T-helper 2 cell treated with Interferon-gamma antibody and Interleukin-4, amounts not matched to agents 5 μg/mL and 100 μg/mL, for 36 hours (primary cell): ENCODE measurements around the gene GLIS2.
A peak's percentile ranks its signal among the peaks of the same experiment; 100 is the strongest.

Source experiments
- DNase-seq: peaks from one replicate; pipeline ENCODE4 v3.0.0; 2021; ENCODE audit warnings: low spot score
- H3K27ac Mint-ChIP-seq: one replicate; pipeline ENCODE4 v1.8.0; 2021; ENCODE audit warnings: mild to moderate bottlenecking, mixed read lengths
- H3K27me3 Mint-ChIP-seq: one replicate; pipeline ENCODE4 v1.8.0; 2021; ENCODE audit warnings: low read depth, mixed read lengths
- H3K36me3 Mint-ChIP-seq: one replicate; pipeline ENCODE4 v1.8.0; 2021; ENCODE audit warnings: low read depth, mixed read lengths
- H3K4me1 Mint-ChIP-seq: one replicate; pipeline ENCODE4 v1.8.0; 2021; ENCODE audit warnings: low read depth, mixed read lengths
- H3K4me3 Mint-ChIP-seq: one replicate; pipeline ENCODE4 v1.8.0; 2022; ENCODE audit warnings: mild to moderate bottlenecking, moderate library complexity, mixed read lengths
- H3K9me3 Mint-ChIP-seq: one replicate; pipeline ENCODE4 v1.8.0; 2021; ENCODE audit warnings: mixed read lengths

Gene GLIS2

DNA sequence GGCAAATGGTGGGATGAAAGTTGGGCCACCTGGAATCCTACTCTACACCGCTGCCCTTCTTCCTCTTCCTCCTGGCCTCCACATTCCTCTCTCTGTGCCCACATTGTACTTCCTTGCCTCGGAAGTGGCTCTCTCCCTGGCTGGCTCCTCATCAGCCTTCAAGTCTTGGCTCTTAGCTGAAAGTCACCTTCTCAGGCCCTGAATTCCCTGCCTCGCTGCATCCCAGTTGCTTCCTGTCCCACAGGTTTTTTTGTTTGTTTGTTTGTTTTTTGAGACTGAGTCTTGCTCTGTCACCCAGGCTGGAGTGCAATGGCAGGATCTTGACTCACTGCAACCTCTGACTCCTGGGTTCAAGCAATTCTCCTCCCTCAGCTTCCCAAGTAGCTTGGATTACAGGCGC, 37.8 kb downstream of the GLIS2 start:
- no peak for DNase-seq
- Mint-ChIP-seq H3K36me3 (peaks cover 21% of the 10 kb centered on the region), H3K27ac (no peak overlapping the region), H3K4me3 (no peak overlapping the region), H3K4me1 (peaks cover 5% of the 10 kb centered on the region), H3K27me3 (no peaks in the 10 kb centered on the region), H3K9me3 (no peaks in the 10 kb centered on the region)

DNA sequence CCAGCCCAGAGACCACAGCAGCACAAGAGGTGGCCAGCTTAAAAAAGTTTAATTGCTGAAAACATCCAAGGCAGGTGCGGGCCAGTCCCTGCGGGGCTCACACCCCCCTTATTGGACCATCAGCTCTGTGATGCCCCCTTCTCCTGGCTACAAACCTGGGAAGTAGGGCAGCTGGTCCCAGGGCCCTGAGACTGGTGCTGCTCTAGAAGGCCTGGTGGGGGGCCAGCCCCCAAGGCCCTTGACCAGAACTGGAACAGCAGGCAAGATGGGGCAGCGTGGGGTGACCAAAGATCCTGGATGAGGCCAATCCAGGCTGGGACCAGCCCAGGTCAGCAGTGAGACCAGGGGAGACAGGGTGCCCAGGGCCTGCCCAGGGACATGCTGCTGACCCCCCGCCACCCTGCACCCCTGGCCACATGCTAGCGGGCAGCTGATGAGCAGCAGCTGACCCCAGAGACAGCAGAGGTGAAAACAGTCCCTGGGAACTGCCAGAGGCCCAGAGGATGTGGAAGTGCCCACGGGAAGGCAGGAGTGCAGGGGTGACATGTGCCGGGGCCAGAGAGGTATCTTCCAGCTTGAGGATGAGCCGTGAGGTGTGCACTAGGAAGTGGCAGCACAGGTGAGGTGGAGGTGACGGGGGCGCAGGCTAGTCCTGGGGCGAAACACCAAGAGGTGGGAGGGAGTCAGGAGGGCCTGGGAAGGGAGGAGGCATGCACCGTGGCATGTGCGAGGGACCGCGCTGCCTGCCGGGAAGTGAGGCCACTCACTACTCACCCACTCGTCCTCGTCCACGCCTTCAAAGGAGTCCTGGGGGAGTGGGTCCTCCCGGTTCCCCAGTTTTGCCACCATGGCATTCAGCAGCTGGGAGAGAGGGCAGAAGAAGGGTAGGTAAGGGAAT, 38.9 kb downstream of the GLIS2 start:
- Mint-ChIP-seq H3K27ac (peak overlapping the region; percentile 15), H3K9me3 (no peaks in the 10 kb centered on the region), H3K27me3 (no peaks in the 10 kb centered on the region), H3K4me3 (no peak overlapping the region), H3K4me1 (peaks cover 6% of the 10 kb centered on the region), H3K36me3 (peaks cover 25% of the 10 kb centered on the region)
- no peak for DNase-seq

DNA sequence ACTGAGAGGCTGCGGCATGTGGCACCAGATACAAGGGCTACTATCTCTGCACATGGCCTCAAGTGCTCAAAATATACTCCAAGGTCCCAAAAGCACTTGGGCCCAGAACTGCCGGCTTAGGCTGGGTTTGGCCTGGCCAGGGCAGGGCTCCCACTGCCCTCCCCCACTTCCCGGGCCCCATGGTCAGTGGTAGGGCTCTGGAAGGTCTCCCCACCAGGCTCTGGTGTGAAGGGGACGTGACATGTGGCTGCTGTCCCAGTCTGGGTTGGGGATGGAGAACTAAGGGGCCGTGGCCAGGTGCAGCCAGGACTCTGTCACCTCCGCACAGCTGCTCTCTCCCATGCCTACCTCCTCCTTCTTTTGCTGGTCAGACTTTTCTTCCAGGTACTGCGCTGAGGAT, 41.0 kb downstream of the GLIS2 start:
- peaks cover 27% of the 10 kb centered on the region for H3K36me3 Mint-ChIP-seq
- no peak overlapping the region for H3K27ac Mint-ChIP-seq
- no peak overlapping the region for H3K4me3 Mint-ChIP-seq

DNA sequence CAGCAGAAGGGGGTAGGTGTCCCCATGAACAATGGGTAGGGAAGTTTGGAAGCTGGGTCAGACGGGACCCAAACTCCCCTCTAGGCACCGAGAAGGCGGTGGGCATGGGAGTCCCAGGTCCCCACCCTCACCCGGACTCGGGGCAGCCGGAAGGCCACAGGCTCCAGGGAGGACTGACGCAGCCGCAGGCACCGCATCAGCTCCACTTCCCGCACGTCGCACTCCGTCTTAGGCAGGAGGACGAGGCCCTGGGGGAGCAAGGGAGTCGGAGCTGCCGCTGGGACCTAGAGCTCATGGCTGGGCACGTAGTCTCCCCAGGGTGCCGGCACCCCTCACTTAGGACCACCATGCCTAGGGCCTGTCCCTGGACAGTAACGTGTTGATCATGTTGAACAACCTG, 42.4 kb downstream of the GLIS2 start:
- Mint-ChIP-seq H3K36me3 (peaks cover 35% of the 10 kb centered on the region), H3K27me3 (no peaks in the 10 kb centered on the region)

More for the DNA sequence above, 41.0 kb downstream of the GLIS2 start:
- no peak for DNase-seq
- H3K9me3 Mint-ChIP-seq: no peaks in the 10 kb centered on the region
- no peaks in the 10 kb centered on the region for H3K27me3 Mint-ChIP-seq
- peaks cover 4% of the 10 kb centered on the region for H3K4me1 Mint-ChIP-seq

DNA sequence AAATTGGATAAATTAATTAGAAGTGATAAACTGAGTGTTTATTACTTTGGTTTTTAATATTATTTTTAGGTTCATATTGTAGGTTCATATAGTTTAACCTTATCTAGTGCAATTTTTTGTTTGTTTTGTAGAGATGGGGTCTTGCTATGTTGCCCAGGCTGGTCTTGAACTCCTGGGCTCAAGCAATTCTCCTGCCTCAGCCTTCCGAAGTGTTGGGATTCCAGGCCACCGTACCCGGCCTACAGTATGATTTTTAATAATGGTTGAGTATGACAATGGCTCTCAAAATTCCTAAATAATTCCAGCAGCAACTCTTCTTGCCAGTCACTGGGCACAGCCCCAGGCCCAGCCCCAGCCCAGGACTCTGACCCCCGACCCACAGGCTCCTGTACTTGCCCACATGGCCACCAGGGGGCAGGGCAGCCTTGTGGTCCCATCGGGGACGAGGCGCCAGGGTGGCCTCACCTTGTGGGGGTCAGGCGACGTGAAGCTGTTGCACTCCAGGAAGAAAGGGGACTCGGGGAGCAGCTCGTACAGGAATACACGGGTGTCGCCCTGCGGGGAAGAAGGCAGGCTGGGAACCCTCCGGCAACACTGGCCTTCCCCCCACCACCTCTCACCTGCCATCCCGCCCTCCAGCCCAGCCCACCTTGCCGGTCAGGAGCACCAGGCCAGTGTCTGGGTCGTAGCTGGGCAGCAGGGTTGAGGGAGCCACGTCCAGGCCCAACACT, 43.1 kb downstream of the GLIS2 start:
- DNase-seq: peak; percentile 36
- peak overlapping the region; percentile 67 for H3K27ac Mint-ChIP-seq
- H3K4me3 Mint-ChIP-seq: no peak overlapping the region
- H3K4me1 Mint-ChIP-seq: peaks cover 2% of the 10 kb centered on the region
- H3K36me3 Mint-ChIP-seq: peaks cover 34% of the 10 kb centered on the region
- H3K9me3 Mint-ChIP-seq: no peaks in the 10 kb centered on the region
- H3K27me3 Mint-ChIP-seq: no peaks in the 10 kb centered on the region

More for the DNA sequence above, 42.4 kb downstream of the GLIS2 start:
- no peak for DNase-seq
- Mint-ChIP-seq H3K4me1 (peaks cover 4% of the 10 kb centered on the region), H3K27ac (no peak overlapping the region), H3K4me3 (no peak overlapping the region), H3K9me3 (no peaks in the 10 kb centered on the region)

DNA sequence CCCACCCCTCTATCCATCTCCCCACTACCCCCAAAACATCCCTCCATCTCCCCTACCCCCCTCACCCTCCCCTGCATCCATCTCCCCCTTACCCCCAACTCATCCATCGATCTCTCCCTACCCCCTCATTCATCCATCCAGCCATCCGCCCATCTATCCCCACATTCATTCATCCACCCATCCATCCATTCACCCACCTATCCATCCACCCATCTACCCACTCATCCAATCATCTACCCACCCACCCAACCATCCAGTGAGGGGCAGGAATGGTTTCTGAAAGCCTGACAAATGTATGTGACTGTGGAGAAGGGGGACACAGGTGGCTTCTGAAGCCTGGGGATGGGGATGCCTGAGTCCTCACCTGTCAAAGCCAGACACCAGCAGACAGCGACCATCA, 44.0 kb downstream of the GLIS2 start:
- H3K4me3 Mint-ChIP-seq: no peak overlapping the region
- H3K9me3 Mint-ChIP-seq: no peaks in the 10 kb centered on the region
- H3K27ac Mint-ChIP-seq: no peak overlapping the region
- peaks cover 29% of the 10 kb centered on the region for H3K36me3 Mint-ChIP-seq
- peaks cover 2% of the 10 kb centered on the region for H3K4me1 Mint-ChIP-seq
- no peaks in the 10 kb centered on the region for H3K27me3 Mint-ChIP-seq
- DNase-seq: no peak

DNA sequence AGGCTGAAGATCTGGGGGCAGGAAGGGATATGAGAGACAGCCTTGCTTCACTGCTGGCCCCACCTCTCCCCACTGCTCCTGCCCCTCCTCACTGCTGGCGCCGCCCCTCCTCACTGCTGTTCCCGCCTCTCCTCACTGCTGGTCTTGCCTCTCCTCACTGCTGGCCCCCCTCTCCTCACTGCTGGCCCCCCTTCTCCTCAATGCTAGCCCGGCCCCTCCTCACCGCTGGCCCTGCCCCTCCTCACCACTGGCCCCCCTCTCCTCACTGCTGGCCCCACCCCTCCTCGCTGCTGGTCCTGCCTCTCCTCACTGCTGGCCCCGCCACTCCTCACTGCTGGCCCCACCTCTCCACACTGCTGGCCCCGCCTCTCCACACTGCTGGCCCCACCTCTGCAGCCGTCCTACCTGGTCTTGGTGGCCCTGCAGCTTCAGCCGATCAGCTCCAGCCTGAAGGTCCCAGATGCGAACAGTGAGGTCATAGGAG, 44.7 kb downstream of the GLIS2 start:
- Mint-ChIP-seq H3K9me3 (no peaks in the 10 kb centered on the region), H3K36me3 (peaks cover 29% of the 10 kb centered on the region), H3K27me3 (no peaks in the 10 kb centered on the region), H3K4me3 (no peak overlapping the region), H3K4me1 (peaks cover 2% of the 10 kb centered on the region), H3K27ac (no peak overlapping the region)
- no peak for DNase-seq

DNA sequence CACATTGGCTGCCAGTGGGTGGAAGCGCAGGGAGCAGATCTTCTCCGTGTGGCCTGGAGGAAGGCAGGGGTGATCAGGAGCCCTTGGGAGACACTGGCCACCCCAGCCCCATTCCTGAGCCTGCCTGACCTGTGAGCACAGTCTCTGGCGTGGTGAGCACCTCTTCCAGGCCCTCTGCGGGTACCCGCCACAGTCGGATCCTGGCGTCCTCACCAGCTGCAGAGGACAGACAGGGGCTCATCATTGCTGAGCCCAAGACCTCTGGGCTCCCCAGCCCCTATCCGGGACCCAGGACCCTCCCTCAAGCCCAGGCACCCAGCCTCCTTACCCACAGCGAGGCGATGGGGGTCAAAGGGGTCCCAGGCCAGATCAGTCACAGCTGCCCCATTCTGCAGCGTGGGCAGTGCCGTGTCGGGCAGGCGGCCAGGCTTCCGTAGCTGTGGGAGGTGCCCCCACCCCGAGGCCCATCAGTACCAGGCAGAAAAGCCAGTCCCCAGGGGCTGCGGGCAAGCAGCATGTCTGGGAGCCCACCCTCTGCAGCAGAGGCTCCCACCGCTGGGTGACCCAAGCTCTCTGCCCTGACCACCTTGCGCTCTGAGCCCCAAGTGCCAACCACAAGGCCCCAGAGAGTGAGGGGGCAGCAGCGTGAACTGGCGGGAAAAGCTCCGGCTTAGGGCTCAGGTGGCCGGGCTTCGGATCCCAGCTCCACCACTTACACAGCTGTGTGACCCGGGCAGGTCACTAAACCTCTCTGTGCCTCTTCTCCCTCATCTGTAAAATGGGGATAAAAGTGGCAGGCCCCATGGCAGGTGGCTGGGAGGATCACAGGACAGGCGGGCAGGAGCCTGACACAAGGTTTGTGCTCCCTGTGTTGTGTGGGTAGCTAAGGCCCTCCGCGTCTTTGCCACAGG, 45.4 kb downstream of the GLIS2 start:
- H3K4me1 Mint-ChIP-seq: peaks cover 2% of the 10 kb centered on the region
- no peaks in the 10 kb centered on the region for H3K27me3 Mint-ChIP-seq
- H3K27ac Mint-ChIP-seq: no peak overlapping the region
- no peaks in the 10 kb centered on the region for H3K9me3 Mint-ChIP-seq
- no peak for DNase-seq
- H3K36me3 Mint-ChIP-seq: peaks cover 29% of the 10 kb centered on the region
- no peak overlapping the region for H3K4me3 Mint-ChIP-seq

DNA sequence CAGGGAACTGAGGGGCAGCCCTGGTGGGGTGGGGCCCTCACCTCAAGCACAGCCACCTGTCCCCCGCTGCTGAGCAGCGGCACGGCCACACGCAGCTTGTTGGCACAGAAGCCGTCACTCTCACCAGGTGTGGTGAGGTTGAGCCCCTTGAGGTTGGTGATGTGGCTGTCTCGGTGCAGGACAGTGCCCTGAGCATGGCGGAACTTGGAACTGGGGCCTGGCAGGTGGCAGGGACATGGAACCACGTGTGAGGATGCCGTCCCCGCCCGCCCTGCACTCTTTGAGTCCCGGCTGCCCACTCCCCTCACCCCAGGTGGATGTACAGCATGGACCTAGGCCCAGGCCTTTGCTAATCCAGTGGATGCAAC, 46.1 kb downstream of the GLIS2 start:
- Mint-ChIP-seq H3K9me3 (no peaks in the 10 kb centered on the region), H3K27me3 (no peaks in the 10 kb centered on the region), H3K27ac (no peak overlapping the region), H3K4me1 (peaks cover 2% of the 10 kb centered on the region), H3K36me3 (peaks cover 29% of the 10 kb centered on the region), H3K4me3 (no peak overlapping the region)
- no peak for DNase-seq

DNA sequence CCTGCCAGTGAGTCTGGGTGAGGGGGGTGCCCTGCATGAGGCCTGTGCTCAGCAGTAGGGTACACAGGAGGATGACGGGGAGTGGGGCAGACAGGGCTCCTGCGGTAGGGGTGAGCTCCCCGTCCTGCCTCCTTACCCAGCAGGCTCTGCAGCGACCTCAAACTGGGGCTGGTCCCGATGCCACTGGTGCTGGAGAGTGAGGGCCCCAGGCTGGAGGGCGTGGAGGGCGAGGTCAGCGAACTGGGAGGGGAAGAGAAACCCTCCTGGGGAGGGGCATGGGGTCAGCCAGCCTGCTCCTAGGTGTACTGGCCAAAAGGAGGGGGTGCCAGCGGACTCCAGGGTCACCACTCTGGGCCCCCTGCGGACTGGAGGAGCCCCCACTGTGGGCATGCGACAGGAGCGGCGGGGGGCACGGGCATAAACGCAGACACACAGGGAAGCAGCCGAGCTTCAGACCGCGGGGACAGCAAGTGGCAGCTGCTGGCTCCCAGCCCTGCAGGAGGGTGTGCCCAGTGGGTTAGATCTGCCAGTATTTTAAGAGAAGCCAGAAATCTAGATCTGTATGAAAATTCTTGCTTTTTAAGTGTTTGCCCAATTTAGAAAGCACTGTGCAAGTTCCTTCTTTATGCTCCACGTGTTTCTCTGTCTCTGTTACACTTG, 46.7 kb downstream of the GLIS2 start:
- H3K27me3 Mint-ChIP-seq: no peaks in the 10 kb centered on the region
- peaks cover 2% of the 10 kb centered on the region for H3K4me1 Mint-ChIP-seq
- H3K9me3 Mint-ChIP-seq: no peaks in the 10 kb centered on the region
- H3K4me3 Mint-ChIP-seq: no peak overlapping the region
- H3K27ac Mint-ChIP-seq: no peak overlapping the region
- DNase-seq: no peak
- H3K36me3 Mint-ChIP-seq: peaks cover 28% of the 10 kb centered on the region

DNA sequence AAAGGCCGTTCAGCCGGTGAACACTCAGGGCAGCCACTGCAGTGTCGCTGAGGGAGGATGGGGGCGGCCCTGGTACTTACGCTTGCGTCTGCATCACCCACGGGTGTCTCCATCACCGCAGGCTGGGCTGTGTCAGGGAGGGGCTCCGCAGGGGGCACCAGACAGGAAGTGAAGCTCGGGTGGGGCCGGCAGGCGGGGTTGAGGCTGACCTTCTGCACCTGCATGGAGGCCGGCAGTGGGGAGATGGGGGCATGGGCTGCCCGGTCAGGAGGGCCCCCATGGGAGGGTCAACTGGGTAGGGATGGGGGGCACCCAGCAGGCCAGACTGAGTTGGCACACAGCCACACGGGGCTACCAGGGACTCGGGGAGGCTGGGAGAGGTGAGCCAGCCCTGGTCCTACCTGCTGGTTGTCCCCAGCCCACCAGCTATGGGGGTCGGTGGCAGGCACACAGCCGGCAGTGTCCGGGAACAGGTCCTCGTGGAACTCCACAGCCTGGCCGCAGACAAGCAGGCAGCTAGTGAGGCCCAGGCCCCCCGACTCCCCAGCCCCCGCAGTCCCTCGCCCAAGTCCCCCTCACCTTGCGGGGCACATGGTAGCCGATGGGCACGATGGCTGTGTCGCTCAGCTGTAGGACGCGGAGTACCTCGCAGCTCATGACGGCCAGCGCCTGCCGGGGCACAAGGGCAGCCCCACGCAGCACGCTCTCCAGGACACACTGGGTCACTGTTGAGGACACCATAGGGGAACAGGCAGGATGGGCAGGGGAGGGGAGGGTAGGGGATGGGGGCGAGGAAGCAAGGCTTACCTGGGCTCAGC, 48.5 kb downstream of the GLIS2 start:
- no peaks in the 10 kb centered on the region for H3K9me3 Mint-ChIP-seq
- H3K36me3 Mint-ChIP-seq: peaks cover 22% of the 10 kb centered on the region
- no peak overlapping the region for H3K27ac Mint-ChIP-seq
- DNase-seq: no peak
- H3K27me3 Mint-ChIP-seq: no peaks in the 10 kb centered on the region
- no peaks in the 10 kb centered on the region for H3K4me1 Mint-ChIP-seq
- no peak overlapping the region for H3K4me3 Mint-ChIP-seq

DNA sequence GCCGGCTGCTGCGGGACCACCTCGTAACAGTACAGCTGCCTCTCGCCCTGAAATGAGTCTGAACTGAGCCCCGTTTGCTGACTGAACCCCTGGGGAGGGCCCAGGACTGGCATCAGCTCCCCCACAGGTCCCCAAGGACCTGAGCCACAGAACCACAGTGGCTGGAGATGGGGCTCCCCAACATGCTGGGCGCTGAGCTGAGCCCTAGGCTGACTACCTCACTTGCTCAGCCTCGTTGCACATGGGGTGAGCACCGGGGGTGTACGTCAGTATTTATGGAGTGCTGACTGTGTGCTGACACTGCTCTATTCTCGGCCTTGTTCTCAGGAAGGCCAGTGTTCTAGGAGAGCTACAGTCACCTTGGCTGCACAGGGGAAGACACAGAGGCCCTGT, 49.1 kb downstream of the GLIS2 start:
- no peak for DNase-seq
- H3K27ac Mint-ChIP-seq: no peak overlapping the region
- no peaks in the 10 kb centered on the region for H3K27me3 Mint-ChIP-seq
- H3K36me3 Mint-ChIP-seq: peaks cover 21% of the 10 kb centered on the region
- no peak overlapping the region for H3K4me3 Mint-ChIP-seq
- H3K9me3 Mint-ChIP-seq: no peaks in the 10 kb centered on the region
- no peaks in the 10 kb centered on the region for H3K4me1 Mint-ChIP-seq

DNA sequence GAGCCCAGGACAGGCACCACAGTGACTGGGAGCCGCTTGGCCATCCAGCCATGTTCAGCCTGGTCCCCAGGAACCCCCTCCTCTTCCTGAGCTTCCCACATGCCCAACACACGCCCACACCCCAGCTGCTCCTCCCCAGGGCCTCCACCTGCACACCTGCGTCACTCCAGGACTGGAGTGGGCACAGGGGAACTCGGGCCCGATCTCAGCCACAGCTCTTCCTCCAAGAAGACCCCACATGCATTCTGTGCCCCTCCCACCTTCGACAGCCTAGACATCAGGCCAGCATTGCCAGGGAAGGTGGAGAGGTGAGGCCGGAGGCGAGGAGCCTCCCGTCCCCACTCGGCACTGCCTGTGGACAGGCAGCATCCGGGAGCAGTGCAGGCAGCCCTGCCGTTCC, 49.7 kb downstream of the GLIS2 start:
- no peak for DNase-seq
- peaks cover 21% of the 10 kb centered on the region for H3K36me3 Mint-ChIP-seq
- H3K4me3 Mint-ChIP-seq: no peak overlapping the region
- H3K27ac Mint-ChIP-seq: no peak overlapping the region
- H3K27me3 Mint-ChIP-seq: no peaks in the 10 kb centered on the region
- no peaks in the 10 kb centered on the region for H3K4me1 Mint-ChIP-seq
- H3K9me3 Mint-ChIP-seq: no peaks in the 10 kb centered on the region
